ENCODE data around the gene ZNF319.
A peak's percentile ranks its signal among the peaks of the same experiment; 100 is the strongest.
"Not testable (repeated sequence)": the region's sequence is repeated elsewhere in the genome, so short reads cannot be mapped to it uniquely, and the experiment has no call there.

The ZNF319 gene

DNA sequence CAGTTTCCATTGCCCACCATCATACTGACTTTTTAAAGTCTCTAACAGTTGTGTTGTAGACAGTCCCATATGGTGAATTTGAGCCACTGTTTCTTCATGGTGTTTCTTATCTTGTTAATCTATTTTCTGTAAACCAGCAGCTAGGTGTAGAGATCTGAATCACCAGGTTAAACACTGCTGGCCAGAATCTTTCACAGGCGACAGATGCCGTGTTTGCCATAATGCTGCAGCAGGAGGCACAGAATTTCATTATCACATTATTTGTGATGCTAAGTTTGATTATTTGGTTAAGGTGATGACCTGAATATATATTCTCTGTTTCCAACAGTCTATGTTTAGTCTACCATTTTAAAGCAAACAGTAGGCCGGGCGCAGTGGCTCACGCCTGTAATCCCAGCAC is 18.1 kb downstream of the ZNF319 start:
- FAIRE-seq (no peak), DNase-seq (ENCODE audit: insufficient read length, low spot score) (no peak)

- DNase-seq (ENCODE audit: insufficient read length, low spot score) (no peak), FAIRE-seq (no peak)
Measured at GRCh38 chr16:57981636-57982035, 18.8 kb downstream of the ZNF319 start.

DNA sequence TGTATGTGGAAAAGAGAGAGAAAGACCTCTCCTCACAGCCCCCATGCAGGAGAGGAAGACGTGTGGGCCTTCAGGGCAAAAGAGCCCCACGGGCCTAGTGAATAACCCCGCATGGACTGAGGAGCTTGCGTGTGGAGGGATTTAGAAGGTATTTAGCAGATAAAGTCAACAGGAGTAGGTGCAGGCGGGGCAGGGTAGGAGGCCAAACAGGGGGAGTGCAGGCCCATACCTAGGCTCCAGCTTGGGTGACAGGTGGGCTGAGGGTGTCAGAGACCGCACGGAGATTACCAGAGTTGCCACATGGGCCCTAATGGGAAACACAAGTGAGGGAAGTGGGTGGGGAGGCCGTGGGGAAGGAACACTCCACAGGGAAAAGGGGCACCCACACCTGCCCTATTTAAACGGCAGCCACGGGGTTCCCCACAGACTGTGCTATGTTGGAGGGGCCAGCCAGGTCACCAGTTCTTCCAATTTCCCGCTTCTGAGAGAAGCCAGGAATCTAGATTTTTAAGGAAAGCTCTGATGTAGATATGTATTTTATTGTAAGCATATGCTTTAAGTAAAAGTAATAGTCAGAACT is 21.4 kb downstream of the ZNF319 start:
- no peak for DNase-seq (ENCODE audit: insufficient read length, low spot score)
- FAIRE-seq: no peak

DNA sequence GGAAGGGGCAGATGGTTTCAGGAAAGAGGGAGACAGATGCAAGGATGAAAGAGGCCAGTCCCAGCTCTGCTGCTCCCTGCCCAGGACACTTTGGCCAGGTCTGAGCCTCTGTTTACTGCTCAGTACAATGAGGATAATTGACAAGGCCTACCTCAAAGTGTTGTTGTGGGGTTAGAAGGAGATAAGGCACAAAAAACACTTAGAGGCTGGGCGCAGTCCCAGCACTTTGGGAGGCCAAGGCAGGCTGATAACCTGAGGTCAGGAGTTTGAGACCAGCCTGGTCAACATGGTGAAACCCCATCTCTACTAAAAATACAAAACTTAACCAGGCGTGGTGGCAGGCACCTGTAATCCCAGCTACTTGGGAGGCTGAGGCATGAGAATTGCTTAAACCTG is 22.4 kb downstream of the ZNF319 start:
- FAIRE-seq: not testable (repeated sequence)

DNA sequence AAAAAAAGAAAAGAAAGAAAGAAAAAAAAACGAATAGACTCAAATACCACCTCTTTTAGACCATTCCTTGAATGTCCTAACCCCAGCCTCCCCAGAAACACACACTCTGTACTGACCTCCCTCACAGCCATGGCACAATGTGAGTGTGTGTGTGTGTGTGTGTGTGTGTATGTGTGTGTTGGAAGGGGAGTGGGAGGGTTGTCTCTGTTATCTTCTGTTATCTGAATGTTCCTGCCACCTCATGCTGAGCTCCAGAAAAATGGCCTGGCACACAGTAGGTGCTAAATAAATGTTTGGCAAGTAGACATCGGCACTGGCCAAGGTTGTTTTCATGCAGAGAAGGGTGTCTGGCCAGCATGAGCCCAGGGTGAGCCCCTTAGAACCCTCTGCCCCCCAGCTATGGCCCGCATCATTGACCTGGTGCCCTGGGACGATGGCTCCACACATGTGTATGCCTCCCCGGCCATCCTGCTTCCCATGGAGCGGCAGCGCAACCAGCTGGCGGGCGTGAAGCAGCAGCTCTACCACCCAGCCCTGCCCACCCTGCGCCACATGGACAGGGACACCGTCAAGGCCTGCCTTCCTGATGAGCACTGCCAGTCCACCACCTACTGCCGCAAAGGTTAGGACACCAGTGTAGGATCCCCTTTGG is 22.9 kb downstream of the ZNF319 start:
- peak; percentile 88 for FAIRE-seq
- DNase-seq (ENCODE audit: insufficient read length, low spot score): no peak

More for the DNA sequence above, 22.4 kb downstream of the ZNF319 start:
- DNase-seq (ENCODE audit: insufficient read length, low spot score): not testable (repeated sequence)

DNA sequence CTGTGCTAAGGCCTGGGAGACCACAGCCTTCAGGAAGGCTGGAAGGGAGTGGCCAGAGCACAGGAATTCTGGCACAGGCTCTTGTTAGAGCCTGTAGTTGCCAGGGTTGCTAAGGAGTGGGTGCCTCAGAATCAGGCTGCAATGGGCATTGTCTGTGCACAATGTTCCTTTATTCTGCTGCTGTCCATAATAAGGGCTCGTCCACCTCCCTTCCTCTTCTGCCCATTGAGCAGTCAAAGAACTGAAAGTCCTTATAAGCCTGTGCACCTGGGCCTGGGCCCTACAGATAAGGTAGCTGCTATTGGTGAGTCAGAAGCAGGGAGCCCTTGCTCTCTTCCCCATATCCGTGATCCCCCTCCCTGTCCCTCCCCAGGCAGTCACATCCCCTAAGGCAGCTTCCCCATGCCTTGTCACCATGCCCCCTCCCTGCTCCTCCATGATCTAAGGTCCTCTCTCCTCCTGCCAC is 24.1 kb downstream of the ZNF319 start:
- FAIRE-seq: peak; percentile 13

DNA sequence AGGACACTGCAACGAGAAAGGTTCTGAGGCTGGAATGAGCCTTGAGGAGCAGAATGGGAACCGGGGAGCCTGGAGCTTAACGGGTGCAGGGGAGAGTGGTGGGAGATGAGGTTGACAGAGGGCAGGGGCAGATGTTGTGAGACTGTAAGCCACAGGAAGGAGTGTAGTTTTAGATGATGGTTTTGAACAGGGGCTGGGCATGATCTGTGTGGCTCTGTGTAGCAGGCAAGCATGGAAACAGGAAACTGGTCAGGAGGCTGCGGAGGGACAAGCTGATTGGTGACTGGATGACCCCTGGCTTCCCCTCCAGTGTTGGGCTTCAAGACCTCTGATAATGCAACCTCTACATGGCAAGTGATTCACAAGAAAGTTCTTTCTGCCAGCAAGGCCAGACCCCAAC is 28.2 kb downstream of the ZNF319 start:
- DNase-seq (ENCODE audit: insufficient read length, low spot score): no peak
- FAIRE-seq: peak; percentile 69

More for the DNA sequence above, 24.1 kb downstream of the ZNF319 start:
- DNase-seq (ENCODE audit: insufficient read length, low spot score): no peak

DNA sequence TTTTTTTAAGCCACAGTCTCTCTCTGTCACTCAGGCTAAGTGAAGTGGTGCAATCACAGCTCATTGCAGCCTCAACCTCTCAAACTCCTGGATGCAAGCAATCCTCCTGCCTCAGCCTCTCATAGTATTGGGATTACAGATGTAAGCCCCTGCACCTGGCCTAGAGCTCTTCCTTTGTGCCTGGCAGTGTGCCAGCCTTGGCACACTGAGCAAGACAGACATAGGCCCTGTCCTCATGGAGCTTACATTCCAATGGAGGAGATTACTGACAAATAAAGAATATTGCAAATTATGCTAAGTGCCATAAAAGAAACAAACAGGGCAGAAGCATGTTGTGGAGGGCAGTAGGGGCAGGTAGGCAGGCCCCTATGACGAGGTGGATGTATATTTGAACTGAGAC is 28.6 kb downstream of the ZNF319 start:
- no peak for DNase-seq (ENCODE audit: insufficient read length, low spot score)
- FAIRE-seq: no peak

- no peak for DNase-seq (ENCODE audit: insufficient read length, low spot score)
- FAIRE-seq: no peak
Measured at GRCh38 chr16:57970970-57971369, 29.5 kb downstream of the ZNF319 start, which contains the start of gene CNGB1. TSS of gene CNGB1 (minus strand) at chr16:57971128. CDS start at chr16:57967286, 3,842 bp downstream.

- DNase-seq (ENCODE audit: insufficient read length, low spot score): no peak
- FAIRE-seq: peak; percentile 4
Measured at GRCh38 chr16:57970319-57970718, 30.2 kb downstream of the ZNF319 start.

- no peak for DNase-seq (ENCODE audit: insufficient read length, low spot score)
- FAIRE-seq: no peak
Measured at GRCh38 chr16:57969451-57970123, 30.9 kb downstream of the ZNF319 start.

GRCh38 chr16:57967916-57968315 is 32.6 kb downstream of the ZNF319 start:
- no peak for DNase-seq (ENCODE audit: insufficient read length, low spot score)
- FAIRE-seq: no peak

DNA sequence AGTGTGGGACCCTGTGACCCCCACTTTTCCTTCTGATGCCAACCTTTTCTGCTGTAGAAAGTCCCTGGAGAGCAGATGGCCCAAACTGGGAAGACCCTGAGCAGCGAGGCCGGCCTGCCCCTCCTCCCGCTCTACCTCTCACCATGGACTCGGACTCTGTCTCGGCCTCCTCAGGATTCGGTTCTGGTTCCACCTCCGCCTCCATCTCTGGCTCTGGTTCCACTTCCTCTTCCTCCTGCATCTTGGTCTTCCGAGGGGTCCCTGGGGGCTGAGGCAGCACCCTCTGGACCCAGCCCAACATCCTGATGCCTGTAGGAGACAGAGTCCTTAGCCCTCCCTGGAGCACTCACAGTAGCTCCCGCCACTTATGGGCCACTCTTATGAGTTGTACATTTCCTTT is 33.5 kb downstream of the ZNF319 start:
- FAIRE-seq (no peak), DNase-seq (ENCODE audit: insufficient read length, low spot score) (no peak)

- DNase-seq (ENCODE audit: insufficient read length, low spot score) (no peak), FAIRE-seq (peak; percentile 13)
Measured at GRCh38 chr16:57966204-57966771, 34.2 kb downstream of the ZNF319 start.

DNA sequence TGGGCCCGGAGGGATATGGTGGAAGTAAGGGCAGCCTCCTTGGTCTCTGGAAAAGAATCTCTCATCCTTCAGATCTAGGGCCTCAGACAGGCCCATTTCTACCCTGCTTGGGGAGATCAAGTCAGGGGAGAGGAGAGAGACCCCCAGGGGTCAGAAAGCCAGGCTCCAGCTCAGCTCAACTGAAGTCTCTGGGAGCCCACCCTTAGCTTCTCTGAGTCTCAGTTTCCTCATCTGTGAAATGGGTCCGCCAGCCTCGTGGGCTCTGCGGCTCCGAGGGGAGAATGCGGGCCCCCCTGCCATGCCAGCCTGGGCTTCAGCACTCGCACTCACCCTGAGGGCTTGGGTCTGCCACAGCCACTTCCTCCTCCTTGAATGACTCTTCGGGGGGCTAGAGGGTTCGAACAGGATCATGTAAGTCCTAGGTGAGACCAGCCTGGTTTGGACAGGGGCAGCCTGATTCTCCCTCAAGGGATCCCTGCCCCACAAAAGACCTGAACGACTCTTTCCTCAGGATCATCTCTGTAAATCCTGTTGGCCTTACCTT is 36.2 kb downstream of the ZNF319 start:
- no peak for DNase-seq (ENCODE audit: insufficient read length, low spot score)
- FAIRE-seq: no peak

DNA sequence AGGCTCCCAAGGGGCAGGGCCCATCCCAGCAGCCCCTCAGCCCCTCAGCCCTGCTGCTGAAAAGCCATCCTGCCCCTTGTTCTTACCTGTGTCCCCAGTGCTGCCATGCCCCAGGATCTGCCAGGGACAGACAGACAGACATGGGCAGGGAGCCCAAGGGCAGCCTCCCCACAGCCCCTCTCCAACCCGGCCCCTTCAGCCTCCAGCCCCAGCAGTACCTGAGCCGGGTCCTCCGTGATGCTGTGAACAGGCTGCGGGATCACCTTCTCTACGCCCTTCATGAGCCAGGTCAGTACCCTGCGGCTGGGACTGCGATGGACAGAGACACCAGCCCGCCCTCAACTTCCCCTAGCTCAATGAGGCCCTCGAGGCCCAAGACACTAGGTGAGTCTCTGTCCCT is 37.7 kb downstream of the ZNF319 start:
- DNase-seq (ENCODE audit: insufficient read length, low spot score): no peak
- no peak for FAIRE-seq

- FAIRE-seq: no peak
- no peak for DNase-seq (ENCODE audit: insufficient read length, low spot score)
Measured at GRCh38 chr16:57962046-57962445, 38.4 kb downstream of the ZNF319 start.

DNA sequence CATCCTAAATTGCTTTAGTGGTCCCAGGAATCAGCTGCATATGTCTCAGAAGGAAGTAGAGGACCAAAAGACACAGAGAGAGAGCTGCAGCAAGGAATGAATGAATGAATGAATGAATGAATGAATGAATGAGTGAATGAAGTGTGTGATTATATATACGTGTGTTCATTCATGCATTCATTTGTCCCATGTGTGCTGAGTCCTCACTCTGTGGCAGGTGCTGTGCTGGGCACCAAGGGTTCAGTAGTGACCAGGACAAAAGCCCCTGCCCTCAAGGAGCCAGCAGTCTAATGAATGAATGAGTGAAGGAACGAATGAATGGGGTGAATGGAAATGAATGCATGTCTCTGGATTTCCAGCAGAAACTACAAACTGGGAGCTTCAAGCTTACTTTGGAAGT is 38.9 kb downstream of the ZNF319 start:
- FAIRE-seq (no peak), DNase-seq (ENCODE audit: insufficient read length, low spot score) (no peak)

DNA sequence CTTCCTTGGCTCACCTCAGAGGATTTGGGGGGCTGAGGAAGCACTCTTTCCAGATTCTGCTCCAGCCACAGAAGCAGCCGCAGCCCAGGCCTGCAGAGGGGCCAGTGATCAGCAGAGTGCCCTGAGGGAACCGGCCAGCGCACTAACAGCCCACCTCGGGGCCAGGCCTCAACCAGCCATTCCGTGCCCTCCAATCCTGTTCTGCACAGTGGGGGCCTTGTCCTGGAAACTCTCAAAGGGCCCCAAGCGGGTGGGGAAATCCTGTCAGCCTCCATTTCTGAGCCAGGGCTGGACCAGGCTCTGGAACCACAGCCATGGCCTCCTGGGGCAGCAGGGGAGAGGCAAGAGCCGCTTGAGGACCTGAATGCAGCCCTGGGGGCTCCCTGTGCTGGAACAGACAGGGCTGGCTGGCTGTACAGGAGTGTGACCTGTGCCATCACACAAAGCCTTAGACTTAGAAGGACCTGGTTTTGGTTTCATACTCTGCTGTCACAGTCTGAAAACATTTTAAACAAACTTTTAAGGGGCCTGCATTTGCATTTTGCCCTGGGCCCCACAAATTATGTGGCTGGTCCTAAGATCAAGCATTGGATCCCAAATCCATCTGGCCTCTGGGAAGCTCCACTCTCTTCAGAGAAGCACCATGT is 39.5 kb downstream of the ZNF319 start:
- DNase-seq (ENCODE audit: insufficient read length, low spot score) (no peak), FAIRE-seq (no peak)

GRCh38 chr16:57960310-57960709 is 40.2 kb downstream of the ZNF319 start:
- FAIRE-seq: no peak

DNA sequence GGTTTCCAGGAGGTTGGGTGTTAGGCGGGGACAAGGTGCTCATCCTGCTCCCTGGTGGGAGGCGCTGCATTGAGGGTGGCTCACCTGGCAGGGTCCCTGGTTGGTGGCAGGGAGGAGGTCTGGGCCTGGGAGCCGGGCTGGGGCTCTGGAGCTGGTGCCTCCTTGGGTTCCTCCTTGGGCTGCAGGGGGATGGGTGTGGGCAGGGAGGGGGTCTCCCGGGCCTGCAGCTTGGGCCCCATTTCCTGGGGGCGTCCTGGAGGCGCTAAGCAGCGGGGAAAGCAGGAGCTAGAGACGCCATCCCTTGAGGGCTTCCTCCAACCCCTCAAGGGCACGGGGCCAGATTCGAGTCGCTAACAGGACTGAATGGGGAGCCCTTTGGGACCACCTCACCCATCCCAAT is 40.7 kb downstream of the ZNF319 start:
- DNase-seq (ENCODE audit: insufficient read length, low spot score) (no peak), FAIRE-seq (no peak)

More at GRCh38 chr16:57960310-57960709, 40.2 kb downstream of the ZNF319 start:
- DNase-seq (ENCODE audit: insufficient read length, low spot score): no peak

All from HTR-8/SVneo (cell line).